ENCODE measurements around the gene MLLT1. TPM values are rescaled to one million over a fixed set of nuclear protein-coding genes. Genes with fewer than 3 reads are reported as not detected.

Gene MLLT1
- total RNA-seq, 1 donor from 2014 or later: 8.6 TPM

DNA sequence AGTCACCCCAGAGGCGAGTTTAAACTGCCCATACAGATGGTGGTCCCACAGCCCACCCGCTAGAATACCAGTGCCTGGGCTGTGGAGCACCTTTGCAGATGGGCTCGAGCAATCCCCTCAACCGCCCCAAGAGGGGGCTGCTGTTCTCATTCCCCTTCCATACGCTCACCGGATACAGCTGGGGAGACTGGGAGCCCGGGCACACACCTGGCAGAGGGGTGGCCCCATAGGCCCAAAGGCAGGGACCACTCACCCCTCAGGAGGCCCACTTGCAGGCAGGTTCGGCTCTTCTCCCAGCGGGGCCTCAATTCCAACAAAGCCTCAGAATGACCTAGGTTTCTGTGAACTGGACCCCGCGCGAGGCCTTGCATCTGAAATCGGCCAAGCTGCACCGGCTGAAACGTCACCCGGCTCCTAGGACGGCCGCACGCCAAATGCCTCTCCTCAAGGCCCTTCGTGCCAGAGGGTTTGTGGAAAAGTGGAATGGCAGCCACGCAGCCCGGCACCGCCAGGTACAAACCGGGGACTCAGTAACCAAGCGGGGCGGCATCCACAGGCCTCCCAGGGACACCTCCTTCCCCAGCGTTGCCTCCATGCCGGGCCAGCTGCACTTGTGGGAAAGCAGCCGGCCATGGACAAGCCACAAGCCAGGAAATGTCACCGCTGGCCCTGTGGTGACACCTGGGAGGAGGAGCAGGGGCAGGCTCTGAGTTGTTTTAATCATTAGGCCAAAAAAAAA is 18.7 kb downstream of the MLLT1 start:
- DNase-seq (ENCODE audit: low spot score in 2 of 2) (no peak), FAIRE-seq (no peak)

DNA sequence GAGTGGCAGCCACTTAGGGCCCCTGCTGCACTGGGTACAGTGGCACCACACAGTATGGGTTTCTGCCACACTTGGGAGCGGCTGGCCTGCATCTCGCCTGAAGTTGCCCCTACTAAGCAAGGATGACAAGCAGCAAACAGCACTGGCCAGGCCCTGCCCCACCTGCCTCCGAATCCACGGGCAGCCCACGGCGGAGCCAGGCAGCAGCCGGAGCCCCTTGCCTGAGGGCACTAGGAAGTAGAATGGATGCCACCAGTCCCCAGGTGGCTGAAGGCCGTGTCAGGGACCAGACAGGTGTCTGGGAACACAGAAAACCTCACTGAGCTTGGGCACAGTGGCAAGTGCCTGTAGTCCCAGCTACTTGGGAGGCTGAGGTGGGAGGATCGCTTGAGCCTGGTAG is 19.4 kb downstream of the MLLT1 start:
- no peak for DNase-seq (ENCODE audit: low spot score in 2 of 2)
- FAIRE-seq: no peak

- FAIRE-seq (no peak), DNase-seq (ENCODE audit: low spot score in 2 of 2) (no peak)
Observed at GRCh38 chr19:6259312-6259861, 20.4 kb downstream of the MLLT1 start.

GRCh38 chr19:6258812-6259311 is 20.9 kb downstream of the MLLT1 start:
- DNase-seq (ENCODE audit: low spot score in 2 of 2) (no peak), FAIRE-seq (no peak)

- no peak for DNase-seq (ENCODE audit: low spot score in 2 of 2)
- FAIRE-seq: no peak
Observed at GRCh38 chr19:6253954-6254733, 25.6 kb downstream of the MLLT1 start.

- DNase-seq (ENCODE audit: low spot score in 2 of 2) (no peak), FAIRE-seq (no peak)
Observed at GRCh38 chr19:6252066-6252465, 27.7 kb downstream of the MLLT1 start.

GRCh38 chr19:6250909-6251308 is 28.9 kb downstream of the MLLT1 start:
- FAIRE-seq (no peak), DNase-seq (ENCODE audit: low spot score in 2 of 2) (no peak)

DNA sequence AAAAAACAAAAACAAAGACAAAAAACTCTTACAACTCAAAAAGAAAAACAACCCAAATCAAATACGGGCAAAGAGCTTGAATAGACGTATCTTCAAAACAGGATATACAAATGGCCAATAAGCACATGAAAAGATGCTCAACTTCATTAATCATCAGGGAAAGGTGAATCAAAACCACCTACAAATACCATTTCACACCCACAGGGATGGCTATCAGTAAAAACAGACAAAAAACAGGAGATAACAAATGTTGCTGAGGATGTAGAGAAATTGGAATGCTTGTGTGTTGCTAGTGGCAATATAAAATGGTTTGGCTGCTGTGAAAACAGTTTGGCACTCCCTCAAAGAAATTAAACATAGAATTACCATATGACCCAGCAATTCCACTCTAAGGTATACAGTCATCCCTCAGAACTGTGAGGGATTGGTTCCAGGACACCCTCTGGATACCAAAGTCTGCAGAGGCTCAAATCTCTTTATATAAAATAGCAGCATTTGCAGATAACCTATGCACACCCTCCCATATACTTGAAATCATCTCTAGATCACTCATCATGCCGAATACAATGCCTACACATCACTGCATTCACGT is 29.7 kb downstream of the MLLT1 start:
- DNase-seq (ENCODE audit: low spot score in 2 of 2) (no peak), FAIRE-seq (no peak)

- FAIRE-seq (no peak), DNase-seq (ENCODE audit: low spot score in 2 of 2) (no peak)
Observed at GRCh38 chr19:6249296-6249695, 30.5 kb downstream of the MLLT1 start.

GRCh38 chr19:6248844-6249243 is 30.9 kb downstream of the MLLT1 start:
- DNase-seq (ENCODE audit: low spot score in 2 of 2) (no peak), FAIRE-seq (no peak)

DNA sequence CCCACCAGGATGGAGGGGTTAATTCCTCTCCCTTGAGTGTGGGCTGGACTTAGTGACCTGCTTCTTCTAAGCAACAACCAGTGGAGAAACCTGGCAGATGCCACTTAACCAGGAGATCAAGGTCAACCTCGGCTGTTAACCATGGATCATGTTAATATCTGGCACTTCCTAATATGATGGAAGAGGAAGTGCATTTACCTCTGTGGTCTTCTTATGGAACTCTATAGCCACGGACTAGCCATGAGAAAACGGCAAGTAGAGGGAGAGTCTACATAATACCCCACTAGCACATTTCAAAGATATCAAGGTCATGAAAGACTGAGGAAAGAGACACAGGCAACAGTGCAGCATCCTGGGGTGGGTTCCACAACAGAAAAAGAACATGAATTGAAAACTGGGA is 31.4 kb downstream of the MLLT1 start:
- FAIRE-seq: no peak
- no peak for DNase-seq (ENCODE audit: low spot score in 2 of 2)

DNA sequence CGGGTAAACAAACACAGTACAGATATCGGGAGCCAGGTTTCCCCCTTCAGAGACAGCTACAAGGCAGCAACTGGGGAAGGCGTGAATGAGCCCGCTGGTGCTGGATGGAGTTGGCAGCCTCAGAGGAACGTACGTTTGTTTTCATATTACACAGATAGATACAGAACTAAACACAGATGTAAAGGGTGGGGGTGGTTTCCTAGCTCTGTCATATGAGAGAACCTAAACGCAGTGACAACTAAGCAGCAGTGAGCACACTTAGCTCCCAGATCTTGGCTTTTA is 32.8 kb downstream of the MLLT1 start:
- FAIRE-seq: no peak
- DNase-seq (ENCODE audit: low spot score in 2 of 2): no peak

DNA sequence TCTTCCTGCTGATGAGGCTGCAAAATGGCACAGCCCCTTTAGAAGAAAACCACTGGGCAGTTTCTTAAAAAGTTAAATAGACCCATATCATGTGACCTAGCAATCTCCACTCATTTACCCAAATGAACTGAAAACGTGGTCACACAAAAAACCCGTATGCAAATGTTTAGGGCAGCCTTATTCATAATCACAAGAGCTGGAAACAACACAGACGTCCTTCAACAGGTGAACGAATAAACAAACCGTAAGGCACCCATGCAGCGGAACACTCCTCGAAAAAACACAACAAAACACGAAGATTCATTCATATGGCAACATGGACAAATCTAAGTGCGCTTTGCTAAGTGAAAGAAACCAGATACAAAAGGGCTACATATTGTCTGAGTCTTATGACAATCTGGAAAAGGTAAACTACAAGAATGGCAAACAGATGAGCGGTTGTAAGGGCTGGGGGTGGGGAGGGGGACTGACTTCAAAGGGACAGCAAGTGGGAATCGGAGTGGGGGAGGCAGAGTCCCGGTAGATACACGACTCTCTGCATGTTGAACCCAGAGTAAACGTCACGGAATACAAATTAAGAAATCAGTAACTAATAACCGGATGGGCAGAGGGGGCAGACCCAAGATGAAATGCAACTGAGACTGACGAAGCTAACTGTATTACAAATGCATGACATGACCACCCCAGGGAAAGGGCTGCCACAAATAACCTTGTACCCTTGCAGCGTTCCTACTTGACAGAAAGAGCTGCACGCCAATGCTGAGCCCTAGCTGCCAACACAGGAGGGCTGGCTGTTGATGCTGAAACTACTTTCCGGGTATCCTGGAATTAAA is 33.4 kb downstream of the MLLT1 start:
- no peak for DNase-seq (ENCODE audit: low spot score in 2 of 2)
- no peak for FAIRE-seq

- DNase-seq (ENCODE audit: low spot score in 2 of 2) (no peak), FAIRE-seq (no peak)
Observed at GRCh38 chr19:6242677-6243076, 37.1 kb downstream of the MLLT1 start.

DNA sequence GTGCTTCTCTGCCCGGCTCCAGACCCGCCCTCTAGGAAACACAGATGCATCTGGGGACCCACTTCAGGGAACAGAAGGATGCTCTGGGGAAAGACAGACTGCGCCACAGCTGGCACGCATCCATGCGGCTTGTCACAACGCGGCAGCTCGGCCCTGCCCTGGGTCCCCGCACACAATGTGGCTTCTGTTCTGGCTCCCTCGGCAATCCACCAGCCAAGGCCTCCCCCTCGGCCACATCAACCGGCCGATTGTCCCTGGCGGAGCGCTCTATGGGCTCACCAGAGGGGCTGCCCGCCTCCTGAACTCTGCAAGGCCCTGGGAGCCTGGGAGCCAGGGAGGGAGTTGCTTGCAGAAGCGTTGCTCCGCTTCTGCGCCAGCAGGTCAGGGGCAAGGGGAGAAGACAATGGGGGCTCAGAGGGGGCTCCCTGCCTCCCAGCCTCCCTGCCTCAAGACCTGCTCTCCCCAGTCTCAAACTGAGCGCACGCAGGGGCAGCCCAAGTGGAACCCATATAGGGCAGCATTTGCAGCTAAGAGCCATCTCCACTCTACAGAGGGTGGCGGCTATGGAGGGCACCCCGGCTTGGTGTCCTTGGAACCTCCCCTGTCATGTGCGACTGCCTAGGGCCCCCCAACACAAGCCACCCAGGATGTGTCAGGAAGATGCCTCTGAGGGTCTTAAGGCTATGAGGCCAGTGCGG is 37.9 kb downstream of the MLLT1 start:
- FAIRE-seq: no peak
- DNase-seq (ENCODE audit: low spot score in 2 of 2): peak; percentile 74 to 84

GRCh38 chr19:6241056-6241455 is 38.7 kb downstream of the MLLT1 start:
- DNase-seq (ENCODE audit: low spot score in 2 of 2): no peak
- no peak for FAIRE-seq

DNA sequence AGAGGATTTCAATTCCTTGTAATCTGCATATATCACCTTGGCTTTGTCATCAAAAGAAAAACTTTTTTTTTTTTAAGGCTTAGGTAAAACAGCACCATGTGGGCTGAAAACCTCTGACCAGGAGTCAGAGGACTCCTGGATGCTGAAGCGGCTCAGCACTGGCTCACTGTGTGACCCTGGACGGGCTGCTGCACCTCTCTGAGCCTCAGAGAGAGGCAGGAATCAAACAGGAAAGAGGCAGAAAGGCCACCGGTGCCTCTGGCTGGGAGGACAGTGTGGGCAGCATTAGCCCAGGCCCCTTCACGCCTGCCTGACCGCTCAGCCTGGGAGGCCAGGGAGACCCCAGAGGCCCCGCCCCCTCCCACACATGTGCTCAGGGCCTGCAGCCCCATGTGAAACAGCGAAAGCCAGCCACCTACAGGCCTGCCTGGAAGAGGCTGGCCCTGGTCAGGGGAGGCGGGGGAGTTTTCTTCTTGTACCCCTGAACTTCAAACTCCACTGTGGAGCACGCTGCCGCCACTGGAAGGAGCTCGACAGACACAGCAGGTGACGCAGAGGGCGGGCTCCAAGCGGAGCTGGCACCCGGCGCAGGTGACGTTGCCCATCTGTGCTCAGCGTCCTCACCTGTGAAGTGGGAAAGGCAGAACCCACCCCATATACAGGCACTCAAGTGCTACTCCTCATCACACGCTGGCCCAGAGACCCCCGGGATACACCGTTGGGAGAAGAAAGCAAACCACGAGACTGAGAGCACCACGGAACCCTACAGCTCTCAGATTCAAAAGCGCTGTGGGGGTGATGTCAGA is 39.7 kb downstream of the MLLT1 start:
- DNase-seq (ENCODE audit: low spot score in 2 of 2): no peak
- FAIRE-seq: no peak

DNA sequence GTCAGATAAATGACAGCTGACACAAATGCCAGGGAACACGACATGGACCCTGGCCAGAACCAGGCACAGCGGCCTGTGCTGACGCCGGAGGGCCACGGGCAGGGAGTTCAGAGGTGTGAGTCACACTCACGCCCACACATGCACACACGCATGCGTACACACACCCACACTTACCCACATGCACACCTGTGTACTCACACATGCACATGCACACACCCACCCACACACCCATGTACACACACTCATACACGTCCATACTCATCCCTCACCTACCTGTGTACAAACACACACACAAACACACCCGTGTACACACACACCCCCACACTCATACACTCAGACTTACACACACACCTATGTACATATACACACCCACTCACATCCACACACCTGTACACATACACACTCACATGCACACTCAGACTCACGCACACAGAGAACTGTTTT is 40.4 kb downstream of the MLLT1 start:
- no peak for FAIRE-seq
- DNase-seq (ENCODE audit: low spot score in 2 of 2): no peak

All from frontal cortex (tissue), 4 donors.